Sciatic nerve (tissue), 2 donors: Measurements from ENCODE around the gene HHIP. TPM values are rescaled to one million over a fixed set of nuclear protein-coding genes. Genes with fewer than 3 reads are reported as not detected.

Experiments
- ATAC-seq: fragments of 200-7000 bp; cut with Tn5 transposase; one replicate; pipeline ENCODE4 v1.9.1; 2020; ENCODE audit warnings: mild to moderate bottlenecking, moderate library complexity
- DNase-seq: peaks from one replicate; pipeline ENCODE4 v3.0.0-alpha.2; 2020; ENCODE audit warnings: low spot score
- intact Hi-C: fragments of 100-400 bp; cut with DNase I; formaldehyde crosslinking; loops from one replicate; pipeline ENCODE4 v1.14.2; 2022
- total RNA-seq: library from RNA; stranded (reverse); fragmentation: NEBNext Ultra II Directional; extraction: Animal tissue kit (Norgen Biotek cat#: 25700); gene quantifications from one replicate; pipeline ENCODE4 v1.2.1, GENCODE V29; 2021
- donor health status: DM: no; HTN: no; CAD: no.
- donor health status: DM: no; HTN: no; CAD: no.

The HHIP gene
- total RNA-seq, 1 donor from 2014 or later, result 7.8 TPM

DNA sequence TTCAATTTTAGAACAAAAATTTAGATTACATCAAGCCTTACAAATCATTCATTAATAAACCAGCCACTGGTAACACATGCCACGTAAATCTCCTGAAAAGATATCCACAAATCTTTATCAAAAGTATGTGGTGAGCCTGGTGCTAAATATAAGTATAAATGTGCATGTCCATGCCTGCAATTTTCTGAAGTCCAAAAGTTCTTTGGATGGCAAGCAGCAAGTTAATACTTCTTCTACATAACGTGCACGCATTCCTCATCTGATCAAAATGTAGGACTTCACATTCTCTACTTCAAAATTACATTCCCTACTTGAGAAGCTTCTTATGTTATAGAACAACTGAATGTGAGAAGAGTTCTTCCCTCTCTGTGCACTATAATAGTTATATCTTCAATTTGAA, 49.8 kb downstream of the HHIP start:
- ATAC-seq (no peak), DNase-seq (no peak)
- intact Hi-C loops, result no loop called here

DNA sequence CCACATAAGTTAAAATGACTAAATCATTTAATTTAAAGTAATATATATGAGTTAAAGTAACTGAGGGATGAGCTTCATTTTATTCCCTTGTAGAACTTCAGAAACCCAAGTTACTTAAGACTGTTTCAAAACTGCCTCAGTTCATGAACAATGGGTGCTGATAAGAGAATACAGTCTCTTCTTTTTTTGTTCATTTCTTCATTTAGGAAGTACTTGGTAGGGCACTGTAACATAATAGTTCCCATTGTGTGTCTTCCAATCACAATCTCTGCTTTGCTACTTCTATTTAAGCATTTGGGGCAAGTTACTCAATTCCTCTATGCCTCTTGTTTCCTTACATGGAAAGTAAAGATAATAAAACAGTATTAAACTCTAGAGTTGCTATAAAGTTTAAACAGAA, 50.4 kb downstream of the HHIP start:
- intact Hi-C loops, result no loop called here
- ATAC-seq (no peak), DNase-seq (no peak)

DNA sequence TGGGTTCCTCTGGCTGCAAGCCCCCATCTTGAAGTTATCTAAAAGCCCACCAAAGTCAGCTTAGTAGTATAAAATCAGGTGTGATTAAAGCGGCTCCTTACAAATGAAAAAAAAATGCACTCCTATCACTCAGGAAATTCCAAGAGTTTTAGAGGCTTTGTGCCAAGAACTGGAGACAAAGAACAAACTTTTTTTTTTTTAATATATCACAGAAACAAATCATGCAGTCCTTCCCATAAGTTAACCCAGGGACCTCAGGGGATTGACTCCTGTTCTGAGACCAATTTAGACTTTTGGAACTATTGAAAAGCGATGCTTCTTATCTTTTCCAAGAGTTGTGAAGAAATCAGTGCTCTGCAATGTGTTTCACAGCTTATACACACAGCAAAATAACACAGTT, 53.6 kb downstream of the HHIP start:
- DNase-seq (no peak), ATAC-seq (no peak)
- intact Hi-C loops, result no loop called here

DNA sequence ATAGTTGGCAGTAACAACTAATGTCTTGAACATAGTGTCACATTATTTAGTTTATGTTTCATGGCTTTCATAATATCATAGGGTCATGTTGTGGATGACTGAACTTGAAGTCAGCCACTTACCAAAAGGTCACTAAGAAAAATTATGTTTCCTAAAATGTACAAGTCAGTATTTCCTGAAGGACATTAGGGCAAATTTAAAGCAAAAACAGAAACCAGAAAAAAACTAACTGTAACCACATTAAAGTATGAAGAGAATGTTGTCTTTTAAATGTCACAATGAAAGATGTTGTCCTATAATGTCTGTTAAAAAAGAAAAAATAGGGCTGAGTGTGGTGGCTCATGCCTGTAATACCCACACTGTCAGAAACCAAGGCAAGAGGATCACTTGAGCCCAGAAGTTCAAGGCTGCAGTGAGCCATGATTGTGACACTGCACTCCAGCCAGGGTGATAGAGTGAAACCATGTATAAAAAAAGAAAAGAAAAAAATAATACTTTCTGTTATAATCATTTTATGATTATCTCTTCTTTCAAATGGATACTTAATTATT, 55.8 kb downstream of the HHIP start:
- no peak for DNase-seq

DNA sequence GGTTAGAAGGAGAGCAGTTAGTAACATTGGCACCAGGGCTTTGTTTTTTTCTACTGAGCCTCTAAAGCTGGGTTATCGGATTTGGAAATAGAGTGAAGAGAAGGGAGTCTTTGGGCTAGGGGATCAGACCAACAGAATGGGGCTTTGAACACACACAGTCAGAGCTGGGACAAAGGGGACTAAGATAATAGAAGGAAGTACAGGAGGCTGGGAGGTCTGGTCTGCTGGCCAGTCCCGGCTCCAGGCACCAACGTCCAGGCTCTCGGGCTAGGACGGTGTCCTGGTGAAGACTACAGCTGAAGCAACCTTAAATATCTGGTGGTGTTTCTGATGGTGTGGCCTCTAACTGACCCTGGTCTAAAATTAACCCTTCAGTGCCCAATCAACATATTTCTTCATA, 57.5 kb downstream of the HHIP start:
- DNase-seq (no peak), ATAC-seq (peak; percentile 49)
- intact Hi-C loops, result no loop called here

More for the DNA sequence above, 55.8 kb downstream of the HHIP start:
- no peak for ATAC-seq
- intact Hi-C loops, result no loop called here

DNA sequence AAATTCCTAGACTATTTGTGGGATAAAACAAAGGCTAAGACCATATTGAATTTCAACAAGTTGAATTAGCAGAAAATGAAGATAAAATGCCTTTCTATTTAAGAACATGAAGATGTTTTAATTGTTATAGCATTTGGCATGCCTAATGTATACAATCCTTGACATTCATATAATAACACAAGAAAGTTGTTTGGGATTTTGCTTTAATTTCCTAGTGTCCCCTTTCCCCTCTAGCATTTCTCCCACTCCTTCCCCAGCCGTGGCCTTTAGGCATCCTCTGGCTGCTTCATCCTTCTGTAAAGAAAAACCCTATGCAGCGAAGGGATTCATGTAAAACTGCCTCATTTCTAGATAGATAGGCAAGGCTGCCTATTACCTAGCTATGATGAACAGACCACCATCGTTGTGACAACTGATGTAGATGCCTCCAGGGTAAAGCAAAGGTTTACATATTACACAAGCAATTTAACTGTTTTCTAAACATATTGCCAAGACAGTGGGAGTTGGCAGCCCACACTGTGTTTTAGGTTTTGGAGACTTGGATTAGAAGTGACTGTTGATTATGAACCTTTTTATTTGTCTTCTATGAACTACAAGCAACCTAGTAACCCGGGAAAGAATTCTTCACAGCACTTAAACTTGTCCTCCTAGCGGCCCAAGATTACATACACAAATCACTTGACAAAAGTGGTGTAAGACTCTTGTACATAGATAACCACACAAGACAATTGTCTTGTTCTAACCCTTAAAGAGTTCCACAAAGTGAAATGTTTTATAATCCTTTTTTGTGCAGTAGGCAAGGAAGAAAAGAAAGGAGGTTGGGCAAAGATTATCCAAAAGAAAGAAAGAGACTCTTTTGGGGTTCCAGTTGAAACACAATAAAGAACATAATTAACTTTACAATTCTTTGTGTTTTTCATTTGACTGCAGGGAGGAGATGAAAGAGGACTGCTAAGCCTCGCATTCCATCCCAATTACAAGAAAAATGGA, 59.9 kb downstream of the HHIP start:
- no peak for DNase-seq
- no peak for ATAC-seq
- intact Hi-C loops, result no loop called here

DNA sequence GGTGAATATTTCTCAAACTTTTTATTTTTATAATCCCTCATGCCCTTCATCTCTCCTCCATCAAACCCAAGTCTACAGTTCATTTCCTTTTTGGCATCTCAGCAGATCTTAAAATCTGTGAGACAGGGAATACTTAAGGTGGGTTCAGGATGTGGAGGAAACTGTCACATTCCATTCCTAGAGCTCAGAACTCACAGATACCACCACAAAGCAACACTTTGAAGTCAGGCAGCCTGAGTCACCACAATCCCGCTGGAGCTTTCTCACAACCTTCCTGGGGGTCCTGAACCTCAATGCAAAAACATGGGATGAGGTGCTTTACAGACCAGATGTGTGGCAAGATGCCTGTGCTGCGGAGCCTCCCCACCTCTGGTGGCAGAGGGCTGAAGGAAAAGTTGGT, 63.2 kb downstream of the HHIP start:
- intact Hi-C loops, result no loop called here
- ATAC-seq (no peak), DNase-seq (no peak)

DNA sequence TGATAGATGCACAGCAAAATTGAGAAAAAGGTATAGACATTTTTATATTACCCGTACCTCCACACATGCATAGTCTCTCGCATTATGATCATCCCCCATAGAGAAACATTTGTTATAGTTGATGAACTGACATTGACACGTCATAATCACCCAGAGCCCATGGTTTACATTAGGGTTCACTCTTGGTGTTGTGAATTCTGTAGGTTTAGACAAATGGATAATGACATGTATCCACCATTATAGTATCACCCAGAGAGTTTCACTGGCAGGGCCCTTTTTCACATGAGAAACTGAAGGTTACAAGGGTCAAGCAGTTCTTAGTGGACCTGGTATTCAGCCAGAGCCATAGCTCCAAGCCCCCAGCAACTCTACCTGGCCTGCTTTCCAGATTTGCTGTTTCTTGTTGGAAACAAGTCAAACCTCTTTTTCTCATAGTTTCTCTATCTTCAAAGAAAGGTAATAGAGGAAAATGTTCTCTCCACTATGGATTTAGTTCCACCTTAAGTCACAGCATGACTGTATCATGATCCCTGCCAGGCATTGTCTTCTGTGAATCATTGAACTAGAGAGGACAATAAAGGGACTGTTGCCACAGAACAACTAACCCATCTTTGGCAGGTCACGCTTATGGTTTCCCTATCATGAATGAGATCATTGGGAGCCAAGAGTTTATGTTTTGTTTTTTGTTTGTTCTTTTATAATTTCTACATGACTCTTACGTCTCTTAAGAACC, 64.0 kb downstream of the HHIP start:
- intact Hi-C loops, result no loop called here
- no peak for DNase-seq
- ATAC-seq, result peak; percentile 86

DNA sequence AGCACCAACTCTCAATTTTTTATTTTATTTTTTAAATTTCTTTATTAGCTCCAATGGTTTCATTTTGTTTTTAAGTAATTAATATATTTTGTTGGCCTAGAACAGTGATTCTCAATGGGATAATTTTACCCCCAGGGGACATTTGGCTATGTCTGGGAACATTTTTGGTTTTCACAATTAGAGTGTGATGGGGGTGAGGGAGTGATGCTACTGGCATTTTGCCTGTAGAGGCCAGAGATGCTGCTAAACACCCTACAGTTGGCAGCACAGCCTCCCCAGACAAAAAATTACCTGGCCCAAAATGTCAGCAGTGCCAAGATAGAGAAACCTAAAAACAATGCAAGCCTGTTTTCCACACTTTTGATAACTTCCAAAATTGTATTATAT, 64.6 kb downstream of the HHIP start:
- intact Hi-C loops, result no loop called here
- DNase-seq (no peak), ATAC-seq (peak; percentile 72)

DNA sequence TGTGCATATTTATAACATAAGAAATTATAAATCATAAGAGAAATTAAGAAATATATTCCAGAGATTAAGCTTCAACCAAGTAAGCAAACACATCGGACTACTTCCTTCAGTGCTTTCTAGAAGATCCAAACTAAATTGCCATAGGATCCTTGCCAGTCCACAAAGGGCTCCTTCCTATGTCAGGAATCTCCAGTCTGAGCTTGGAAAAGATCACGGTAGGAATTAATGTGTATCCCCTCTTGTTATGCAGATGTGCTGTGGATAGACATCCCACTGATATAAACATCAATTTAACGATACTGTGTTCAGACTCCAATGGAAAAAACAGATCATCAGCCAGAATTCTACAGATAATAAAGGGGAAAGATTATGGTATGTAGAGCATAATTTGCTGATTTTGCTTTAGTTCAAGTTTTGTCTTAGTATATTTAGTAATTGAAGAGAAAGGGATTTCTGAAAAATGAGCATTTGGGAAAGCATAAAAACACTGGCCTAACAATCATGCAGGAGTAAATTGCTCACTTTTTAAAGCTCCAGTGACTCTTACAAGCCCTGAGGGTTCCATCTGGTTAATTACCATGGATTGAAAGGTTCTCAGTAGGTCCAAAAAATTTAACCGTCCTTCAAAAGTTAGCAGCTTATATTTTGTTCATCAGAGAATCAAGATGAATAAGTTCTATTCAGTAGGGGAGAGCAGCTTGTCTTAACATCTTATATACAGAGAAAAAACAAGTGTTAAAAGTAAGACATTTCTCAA, 65.9 kb downstream of the HHIP start:
- intact Hi-C loops, result no loop called here
- no peak for DNase-seq
- ATAC-seq, result no peak

DNA sequence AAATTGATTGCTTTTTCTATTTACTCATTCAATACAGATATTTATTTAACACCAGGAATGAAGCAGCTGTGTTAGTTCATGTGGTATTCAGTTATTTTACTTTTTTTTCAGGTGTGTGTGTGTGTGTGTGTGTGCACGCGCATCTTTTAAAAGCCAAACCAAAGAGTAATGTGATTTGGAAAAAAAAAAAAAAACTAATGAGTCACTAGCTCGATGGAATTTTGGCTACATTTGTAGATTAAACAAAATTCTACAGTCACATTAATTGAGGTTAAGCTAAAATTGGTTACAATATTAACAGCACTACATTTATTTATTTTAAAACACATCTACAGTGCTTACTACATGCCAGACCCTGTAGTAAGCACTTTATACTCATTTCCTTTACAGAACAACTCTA, 66.8 kb downstream of the HHIP start:
- intact Hi-C loops, result no loop called here
- DNase-seq (no peak), ATAC-seq (no peak)

DNA sequence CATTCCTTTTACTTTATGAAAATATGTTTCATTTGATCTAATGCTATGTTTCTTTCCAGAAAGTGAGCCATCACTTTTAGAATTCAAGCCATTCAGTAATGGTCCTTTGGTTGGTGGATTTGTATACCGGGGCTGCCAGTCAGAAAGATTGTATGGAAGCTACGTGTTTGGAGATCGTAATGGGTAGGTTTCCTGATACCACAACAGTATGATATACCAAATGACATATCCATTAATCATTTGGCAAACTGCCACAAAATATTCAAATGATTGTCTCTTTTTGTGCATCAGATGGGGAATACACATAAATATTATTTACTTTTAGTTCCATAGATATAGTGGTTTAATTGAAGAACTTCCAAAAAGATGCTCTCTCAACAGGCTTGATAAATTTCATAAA, 68.2 kb downstream of the HHIP start:
- intact Hi-C loops, result no loop called here

DNA sequence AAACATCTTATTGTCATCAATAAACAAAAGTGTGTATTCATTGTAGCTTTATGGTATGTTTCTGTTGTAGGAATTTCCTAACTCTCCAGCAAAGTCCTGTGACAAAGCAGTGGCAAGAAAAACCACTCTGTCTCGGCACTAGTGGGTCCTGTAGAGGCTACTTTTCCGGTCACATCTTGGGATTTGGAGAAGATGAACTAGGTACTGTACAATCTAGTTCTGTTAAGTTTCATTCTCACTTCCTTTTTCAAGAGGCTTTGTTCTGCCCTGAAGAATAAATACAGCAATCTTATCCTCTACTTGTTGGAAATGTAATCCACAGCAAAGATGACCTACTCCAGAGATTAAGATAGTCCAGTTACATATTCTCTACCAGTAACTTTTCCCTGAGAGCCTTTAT, 69.3 kb downstream of the HHIP start:
- DNase-seq, result no peak
- intact Hi-C loops, result no loop called here

More for the DNA sequence above, 68.2 kb downstream of the HHIP start:
- ATAC-seq (no peak), DNase-seq (no peak)

DNA sequence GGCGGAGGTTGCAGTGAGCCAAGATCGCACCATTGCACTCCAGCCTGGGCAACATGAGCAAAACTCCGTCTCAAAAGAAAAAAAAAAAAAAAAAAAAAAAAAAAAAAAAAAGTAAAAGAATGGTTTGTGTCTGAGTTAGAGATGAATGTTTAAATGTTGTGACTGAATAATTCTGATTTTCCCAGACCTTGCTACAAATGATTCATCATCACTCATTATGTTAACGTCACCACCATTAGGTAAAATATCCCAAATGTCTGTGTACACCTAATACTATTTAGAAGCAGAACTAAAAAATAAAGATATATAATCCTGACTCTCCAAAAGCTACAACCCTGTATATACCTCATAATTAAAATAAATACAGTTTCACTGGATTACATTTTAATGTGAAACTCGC, 70.8 kb downstream of the HHIP start:
- DNase-seq, result no peak
- intact Hi-C loops, result no loop called here
- ATAC-seq, result no peak

More for the DNA sequence above, 69.3 kb downstream of the HHIP start:
- no peak for ATAC-seq

DNA sequence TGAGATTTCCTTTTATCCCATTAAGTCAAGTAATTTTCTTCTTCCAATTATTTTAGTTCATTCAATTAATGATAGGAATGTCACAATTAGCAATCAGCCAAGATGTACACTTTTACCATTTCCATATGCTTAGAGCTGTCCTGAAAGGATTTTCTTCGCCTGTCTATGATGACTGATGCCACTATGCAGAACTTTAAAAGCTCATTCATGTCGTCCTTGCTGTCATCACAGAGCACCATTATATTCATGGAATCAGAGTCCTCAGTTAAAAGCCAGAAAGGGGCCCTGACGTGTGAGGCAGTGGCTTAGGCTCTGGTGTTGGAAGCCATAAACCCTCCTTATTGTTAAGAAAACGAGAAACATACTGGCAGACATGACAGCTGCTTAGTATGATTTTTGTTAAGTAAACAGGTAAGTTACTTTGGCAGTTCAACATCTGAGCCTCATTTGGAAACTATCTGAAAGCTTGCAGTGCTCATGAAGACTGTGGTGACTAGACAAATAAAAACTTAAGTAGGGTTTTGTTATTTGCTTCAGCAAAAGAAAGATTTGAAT, 73.1 kb downstream of the HHIP start:
- no peak for ATAC-seq
- intact Hi-C loops, result no loop called here
- no peak for DNase-seq

DNA sequence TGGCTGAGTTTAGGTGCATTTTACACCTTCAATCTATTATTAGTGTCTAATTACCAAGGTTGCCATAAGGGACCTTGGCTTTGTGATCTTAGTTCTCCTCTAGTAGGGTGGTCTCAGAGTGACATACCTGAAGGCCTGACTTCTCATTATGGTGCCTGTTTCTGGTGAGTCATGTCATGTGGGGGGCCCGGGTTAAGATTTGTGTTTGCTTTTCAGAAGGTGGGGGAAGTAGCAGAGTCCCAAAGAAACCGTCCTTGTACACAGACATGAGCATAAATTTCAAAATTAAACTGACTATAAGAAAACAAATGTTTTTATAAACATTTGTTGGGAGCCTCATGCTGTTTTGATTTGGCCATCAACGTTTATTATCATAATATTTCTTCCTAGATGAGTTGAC, 74.5 kb downstream of the HHIP start:
- intact Hi-C loops, result no loop called here
- no peak for DNase-seq
- no peak for ATAC-seq

DNA sequence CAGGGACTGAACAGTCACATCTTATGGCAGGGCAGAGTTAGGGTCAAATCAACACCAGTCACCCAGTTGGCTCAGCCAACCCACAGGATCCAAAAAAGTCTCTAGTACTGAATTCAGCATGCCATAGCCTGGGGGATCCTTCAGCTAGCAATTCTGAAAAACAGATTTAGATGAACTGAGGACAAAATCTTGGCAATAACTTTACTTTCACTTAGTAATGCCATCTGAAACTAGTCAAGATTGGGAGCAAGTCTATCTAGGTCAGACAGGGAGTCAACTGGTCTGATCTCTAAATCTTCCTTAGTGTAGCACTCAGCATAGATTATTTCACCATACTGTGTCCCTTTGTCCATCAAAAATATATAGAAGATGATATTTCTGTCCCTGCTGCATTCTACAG, 76.0 kb downstream of the HHIP start:
- DNase-seq (no peak), ATAC-seq (peak; percentile 51)
- intact Hi-C loops, result no loop called here

DNA sequence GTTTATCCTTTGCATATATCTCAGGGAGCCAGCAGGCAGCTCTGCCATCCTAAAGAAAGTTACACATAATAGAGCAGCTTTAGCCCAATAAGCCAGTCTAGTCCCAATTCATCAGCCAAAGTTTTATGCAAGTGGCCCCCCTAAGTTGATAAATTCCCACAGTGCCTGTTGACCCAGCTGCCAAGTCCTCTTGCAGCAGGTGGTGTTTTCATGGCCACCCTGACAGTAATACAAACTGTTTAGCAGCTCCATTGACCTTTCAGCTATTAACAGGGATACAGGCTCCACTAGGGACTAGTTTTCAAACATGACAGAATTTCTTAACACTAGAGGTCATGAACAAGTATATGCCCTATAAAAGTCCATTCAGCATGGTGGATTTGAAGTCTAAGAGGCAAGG, 77.5 kb downstream of the HHIP start:
- ATAC-seq, result peak; percentile 74
- intact Hi-C loops, result no loop called here
- DNase-seq, result no peak

DNA sequence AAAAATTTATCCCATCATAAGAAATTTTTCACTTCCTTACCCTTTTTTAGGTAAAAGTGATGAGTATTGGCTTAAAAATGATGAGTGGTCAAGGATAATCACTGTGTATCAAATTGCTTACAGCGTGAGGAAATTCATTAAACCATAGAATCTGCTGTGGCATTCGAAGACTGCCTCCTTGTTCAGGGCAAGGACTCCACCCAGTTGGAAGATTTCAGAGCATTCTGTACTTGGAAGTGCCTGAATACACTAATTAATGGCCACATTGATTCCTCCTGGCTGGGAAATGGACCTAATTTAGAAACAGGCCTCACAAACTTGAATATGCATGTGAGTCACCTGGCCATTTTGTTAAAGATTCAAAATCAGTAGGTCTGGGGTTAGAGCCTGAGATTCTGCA, 83.2 kb downstream of the HHIP start:
- intact Hi-C loops, result no loop called here
- ATAC-seq (no peak), DNase-seq (no peak)
